GM15510 (cell line): ENCODE results near the gene HYAL1.
A peak's percentile ranks its signal among the peaks of the same experiment; 100 is the strongest.

Experiments
- POLR2A ChIP-seq: IDR thresholded peaks from 3 replicates; pipeline ENCODE4 v1.6.1; 2011; ENCODE audit warnings: borderline replicate concordance; ENCODE audit not compliant: insufficient read length; ENCODE audit errors: extremely low read depth

HYAL1 gene

GRCh38 chr3:50314816-50315215 is 11.4 kb upstream of the HYAL1 start:
- no peak for TF ChIP-seq POLR2A

GRCh38 chr3:50314342-50314741 is 11.0 kb upstream of the HYAL1 start:
- no peak for TF ChIP-seq POLR2A

- TF ChIP-seq POLR2A, result no peak
These were observed 1.2 kb upstream of the HYAL1 start for GRCh38 chr3:50304601-50305000.

- no peak for TF ChIP-seq POLR2A
These were observed 1.0 kb downstream of the HYAL1 start for GRCh38 chr3:50302095-50303012.

- TF ChIP-seq POLR2A, result no peak
These were observed 2.6 kb downstream of the HYAL1 start for GRCh38 chr3:50300681-50301254.

- TF ChIP-seq POLR2A, result no peak
These were observed 3.3 kb downstream of the HYAL1 start for GRCh38 chr3:50299929-50300680.

GRCh38 chr3:50299638-50299928 is 3.8 kb downstream of the HYAL1 start:
- no peak for TF ChIP-seq POLR2A

GRCh38 chr3:50298836-50299637 is 4.3 kb downstream of the HYAL1 start, which contains the start of the genes HYAL3 and NAA80:
HYAL3 (minus strand) TSS chr3:50299405; CDS start chr3:50295602, 3,803 bp downstream.
NAA80 (minus strand) TSS chr3:50299405; CDS start chr3:50297463, 1,942 bp downstream.
- TF ChIP-seq POLR2A, result peak; percentile 93

GRCh38 chr3:50297896-50298725 is 5.3 kb downstream of the HYAL1 start:
- no peak for TF ChIP-seq POLR2A

- TF ChIP-seq POLR2A, result no peak
These were observed 6.0 kb downstream of the HYAL1 start for GRCh38 chr3:50297384-50297775.

GRCh38 chr3:50296721-50297383 is 6.5 kb downstream of the HYAL1 start:
- TF ChIP-seq POLR2A, result no peak

GRCh38 chr3:50295553-50296431 is 7.6 kb downstream of the HYAL1 start:
- TF ChIP-seq POLR2A, result no peak
